ENCODE measurements around the gene SLC25A22. TPM values are rescaled to one million over a fixed set of nuclear protein-coding genes. Genes with fewer than 3 reads are reported as not detected.
A peak's percentile ranks its signal among the peaks of the same experiment; 100 is the strongest.

Gene SLC25A22
- total RNA-seq, 1 experiment from 2014 or later = 31.8 TPM

DNA sequence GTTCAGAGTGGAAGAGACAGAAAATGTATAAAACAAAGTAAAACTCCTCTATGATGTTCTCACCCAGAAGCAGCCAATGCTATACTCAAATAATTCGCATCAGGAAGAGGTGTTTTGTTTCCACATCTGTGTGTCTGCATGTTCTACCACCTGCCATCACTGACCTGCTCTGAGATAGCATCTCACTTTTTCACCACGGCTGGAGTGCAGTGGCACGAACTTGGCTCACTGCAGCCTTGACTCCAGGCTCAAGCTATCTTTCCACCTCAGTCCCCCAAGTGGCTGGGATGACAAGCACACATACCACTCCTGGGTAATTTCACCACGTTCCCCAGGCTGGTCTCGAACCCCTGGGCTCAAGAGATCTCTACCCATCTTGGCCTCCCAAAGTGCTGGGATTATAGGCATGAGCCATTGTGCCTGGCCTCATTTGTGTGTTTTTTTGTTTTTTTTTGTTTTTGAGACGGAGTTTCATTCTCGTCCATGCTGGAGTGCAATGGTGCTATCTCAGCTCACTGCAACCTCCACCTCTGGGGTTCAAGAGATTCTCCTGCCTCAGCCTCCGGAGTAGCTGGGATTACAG, 36.5 kb downstream of the SLC25A22 start:
- no peak overlapping the region for H3K27ac Mint-ChIP-seq (ENCODE audit: unreplicated experiment)
- H3K27me3 Mint-ChIP-seq (ENCODE audit: insufficient read depth, unreplicated experiment) = no peaks in the 10 kb centered on the region
- H3K9me3 Mint-ChIP-seq (ENCODE audit: unreplicated experiment) = no peaks in the 10 kb centered on the region
- peaks cover 16% of the 10 kb centered on the region for H3K36me3 ChIP-seq (ENCODE audit: control insufficient read depth, insufficient read depth, low read length)
- no peaks in the 10 kb centered on the region for H3K27me3 ChIP-seq (replicated peaks; ENCODE audit: control insufficient read depth, insufficient read depth, low read length)
- no TSS peak for BruUV-seq (replicated peaks)
- no peaks in the 10 kb centered on the region for H3K9me3 ChIP-seq
- CTCF ChIA-PET = no interaction called here
- no peak overlapping the region for H3K4me3 Mint-ChIP-seq (ENCODE audit: unreplicated experiment)
- H3K36me3 Mint-ChIP-seq (ENCODE audit: insufficient read depth, unreplicated experiment) = peaks cover 98% of the 10 kb centered on the region
- POLR2A ChIA-PET = no interaction called here
- H3K4me3 ChIP-seq (ENCODE audit: low read depth, low read length) = no peak overlapping the region
- TF ChIP-seq, protein P1, sequence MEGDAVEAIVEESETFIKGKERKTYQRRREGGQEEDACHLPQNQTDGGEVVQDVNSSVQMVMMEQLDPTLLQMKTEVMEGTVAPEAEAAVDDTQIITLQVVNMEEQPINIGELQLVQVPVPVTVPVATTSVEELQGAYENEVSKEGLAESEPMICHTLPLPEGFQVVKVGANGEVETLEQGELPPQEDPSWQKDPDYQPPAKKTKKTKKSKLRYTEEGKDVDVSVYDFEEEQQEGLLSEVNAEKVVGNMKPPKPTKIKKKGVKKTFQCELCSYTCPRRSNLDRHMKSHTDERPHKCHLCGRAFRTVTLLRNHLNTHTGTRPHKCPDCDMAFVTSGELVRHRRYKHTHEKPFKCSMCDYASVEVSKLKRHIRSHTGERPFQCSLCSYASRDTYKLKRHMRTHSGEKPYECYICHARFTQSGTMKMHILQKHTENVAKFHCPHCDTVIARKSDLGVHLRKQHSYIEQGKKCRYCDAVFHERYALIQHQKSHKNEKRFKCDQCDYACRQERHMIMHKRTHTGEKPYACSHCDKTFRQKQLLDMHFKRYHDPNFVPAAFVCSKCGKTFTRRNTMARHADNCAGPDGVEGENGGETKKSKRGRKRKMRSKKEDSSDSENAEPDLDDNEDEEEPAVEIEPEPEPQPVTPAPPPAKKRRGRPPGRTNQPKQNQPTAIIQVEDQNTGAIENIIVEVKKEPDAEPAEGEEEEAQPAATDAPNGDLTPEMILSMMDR (IDR thresholded peaks at IDR 0.05; ENCODE audit: insufficient read depth in 1 of 2, low read depth in 1 of 2, low read length in 1 of 2, severe bottlenecking in 1 of 2, unreplicated experiment in 1 of 2) = peak in 1 of 2 experiments; percentile 6
- no peaks in the 10 kb centered on the region for H3K4me1 ChIP-seq
- intact Hi-C loops (cut with micrococcal nuclease; ENCODE audit: unreplicated experiment) = no loop called here
- no peaks in the 10 kb centered on the region for H3K4me1 Mint-ChIP-seq (ENCODE audit: low read depth, unreplicated experiment)
- DNase-seq = no peak

DNA sequence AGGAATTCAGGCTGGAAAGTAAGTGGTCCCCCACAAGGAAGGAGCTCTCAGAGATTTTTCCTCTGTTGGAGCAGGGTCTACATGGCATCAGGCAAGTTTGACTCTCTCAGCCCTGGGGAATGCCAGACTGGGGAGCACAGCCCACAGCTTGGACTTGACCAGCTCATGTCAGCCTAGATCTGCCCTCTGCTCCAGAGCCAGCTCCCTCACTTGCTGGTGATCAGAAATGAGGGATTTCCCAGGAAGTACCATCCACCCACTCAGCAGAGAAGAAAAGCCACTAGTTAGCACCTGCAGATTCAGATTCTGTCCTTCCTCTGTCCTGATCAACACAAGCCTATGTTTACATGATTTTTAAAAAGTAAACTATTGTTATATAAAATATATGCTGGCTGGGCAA, 37.8 kb downstream of the SLC25A22 start:
- H3K36me3 Mint-ChIP-seq (ENCODE audit: insufficient read depth, unreplicated experiment) = peaks cover 98% of the 10 kb centered on the region
- H3K36me3 ChIP-seq (ENCODE audit: control insufficient read depth, insufficient read depth, low read length) = peaks cover 16% of the 10 kb centered on the region
- no peaks in the 10 kb centered on the region for H3K9me3 ChIP-seq
- TF ChIP-seq, protein P1 (IDR thresholded peaks at IDR 0.05; ENCODE audit: insufficient read depth in 1 of 2, low read depth in 1 of 2, low read length in 1 of 2, severe bottlenecking in 1 of 2, unreplicated experiment in 1 of 2) = no peak
- H3K27me3 Mint-ChIP-seq (ENCODE audit: insufficient read depth, unreplicated experiment) = no peaks in the 10 kb centered on the region
- ChIA-PET POLR2A (no interaction called here), CTCF (interaction anchor here (0.6 kb wide), 1 partner anchor 206 kb away, joined by 3 read pairs; no protein-coding TSS in a partner anchor)
- H3K4me3 ChIP-seq (ENCODE audit: low read depth, low read length) = no peak overlapping the region
- DNase-seq = no peak
- H3K4me1 ChIP-seq = no peaks in the 10 kb centered on the region
- intact Hi-C loops (cut with micrococcal nuclease; ENCODE audit: unreplicated experiment) = no loop called here
- H3K4me3 Mint-ChIP-seq (ENCODE audit: unreplicated experiment) = no peak overlapping the region
- H3K4me1 Mint-ChIP-seq (ENCODE audit: low read depth, unreplicated experiment) = no peaks in the 10 kb centered on the region
- H3K27ac Mint-ChIP-seq (ENCODE audit: unreplicated experiment) = no peak overlapping the region
- no peaks in the 10 kb centered on the region for H3K9me3 Mint-ChIP-seq (ENCODE audit: unreplicated experiment)
- BruUV-seq (replicated peaks) = no TSS peak
- H3K27me3 ChIP-seq (replicated peaks; ENCODE audit: control insufficient read depth, insufficient read depth, low read length) = no peaks in the 10 kb centered on the region

DNA sequence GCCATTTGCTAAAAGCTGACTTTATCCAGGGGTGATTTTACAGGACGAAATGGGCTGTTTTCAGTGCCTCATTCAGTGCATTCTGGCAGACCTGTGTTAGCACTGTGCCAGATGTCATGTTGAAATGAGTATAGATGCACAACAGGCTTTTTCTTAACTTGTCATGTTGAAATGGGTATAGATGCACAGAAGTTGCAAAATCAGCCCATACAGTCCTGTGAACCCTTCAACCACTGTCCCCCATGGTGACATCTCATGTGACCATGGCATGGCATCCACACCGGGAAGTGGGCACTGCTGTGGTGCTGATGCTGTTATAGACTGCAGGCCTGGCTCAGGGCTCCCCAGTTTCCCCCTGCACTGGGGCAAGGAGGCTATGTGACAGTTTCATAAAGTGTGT, 48.4 kb downstream of the SLC25A22 start:
- no peaks in the 10 kb centered on the region for H3K9me3 Mint-ChIP-seq (ENCODE audit: unreplicated experiment)
- intact Hi-C loops (cut with micrococcal nuclease; ENCODE audit: unreplicated experiment) = no loop called here
- no peaks in the 10 kb centered on the region for H3K27me3 Mint-ChIP-seq (ENCODE audit: insufficient read depth, unreplicated experiment)
- CTCF ChIA-PET = no interaction called here
- BruUV-seq (replicated peaks) = no TSS peak
- peak overlapping the region; percentile 38 for H3K4me3 Mint-ChIP-seq (ENCODE audit: unreplicated experiment)
- peaks cover 27% of the 10 kb centered on the region for H3K36me3 Mint-ChIP-seq (ENCODE audit: insufficient read depth, unreplicated experiment)
- no peak overlapping the region for H3K27ac Mint-ChIP-seq (ENCODE audit: unreplicated experiment)
- H3K4me1 Mint-ChIP-seq (ENCODE audit: low read depth, unreplicated experiment) = no peaks in the 10 kb centered on the region
- H3K27me3 ChIP-seq (replicated peaks; ENCODE audit: control insufficient read depth, insufficient read depth, low read length) = no peaks in the 10 kb centered on the region
- POLR2A ChIA-PET = interaction anchor here (0.6 kb wide), 1 partner anchor 33 kb away, joined by 7 read pairs; no protein-coding TSS in a partner anchor
- TF ChIP-seq, protein P1 (IDR thresholded peaks at IDR 0.05; ENCODE audit: insufficient read depth in 1 of 2, low read depth in 1 of 2, low read length in 1 of 2, severe bottlenecking in 1 of 2, unreplicated experiment in 1 of 2) = no peak
- H3K9me3 ChIP-seq = no peaks in the 10 kb centered on the region
- H3K4me1 ChIP-seq = peaks cover 27% of the 10 kb centered on the region
- H3K4me3 ChIP-seq (ENCODE audit: low read depth, low read length) = no peak overlapping the region
- H3K36me3 ChIP-seq (ENCODE audit: control insufficient read depth, insufficient read depth, low read length) = no peaks in the 10 kb centered on the region; the same call in 1 of the 2 replicates
- no peak for DNase-seq
